Liver (tissue), 3 donors: ENCODE results near the gene INTS6.

ENCODE experiments used
- CTCF ChIP-seq: fragments of 150-350 bp; IDR thresholded peaks from 2 replicates; pipeline ENCODE4 v1.5.1; 2017; ENCODE audit warnings: improper control_type of control experiment, low read depth, low read length; ENCODE audit not compliant: missing input control
- EGR1 ChIP-seq, 2 donors: IDR thresholded peaks; 2 replicates each; pipeline ENCODE4 v1.6.1; 2016 to 2018; ENCODE audit warnings: antibody characterized with exemption in 2 of 2, low read depth in 2 of 2
- FOXA1 ChIP-seq: IDR thresholded peaks from 2 replicates; pipeline ENCODE4 v1.6.1; 2016; ENCODE audit warnings: antibody characterized with exemption
- NR2F2 ChIP-seq: IDR thresholded peaks from 2 replicates; pipeline ENCODE4 v1.6.1; 2016; ENCODE audit warnings: antibody characterized with exemption
- REST ChIP-seq: IDR thresholded peaks from 2 replicates; pipeline ENCODE4 v1.6.1; 2016; ENCODE audit warnings: antibody characterized with exemption, mild to moderate bottlenecking
- RXRA ChIP-seq, 2 donors: IDR thresholded peaks; 2 replicates each; pipeline ENCODE4 v1.6.1; 2017 to 2018; ENCODE audit warnings: antibody characterized with exemption in 2 of 2, mild to moderate bottlenecking in 1 of 2
- TAF1 ChIP-seq: conservative IDR thresholded peaks from 2 replicates; pipeline ENCODE4 v1.6.1; 2016; ENCODE audit warnings: antibody characterized with exemption, mild to moderate bottlenecking
- donor health status: healthy.
- donor health status: healthy.

- TF ChIP-seq RXRA (IDR thresholded peaks at IDR 0.05) (no peak), CTCF (no peak), EGR1 (IDR thresholded peaks at IDR 0.05; ENCODE audit: low read depth in 2 of 2) (no peak), REST (no peak), NR2F2 (no peak), FOXA1 (no peak), TAF1 (no peak)
Measured at GRCh38 chr13:51412431-51412830, 40.4 kb downstream of the INTS6 start.
